ENCODE data around the gene MTCP1.
A peak's percentile ranks its signal among the peaks of the same experiment; 100 is the strongest.

MTCP1 gene

GRCh38 chrX:155031657-155032056 is 39.3 kb downstream of the MTCP1 start:
- no peak for DNase-seq
- ATAC-seq (replicated peaks) = no peak

GRCh38 chrX:155028877-155029291 is 42.1 kb downstream of the MTCP1 start:
- Mint-ChIP-seq H3K4me1 (peaks cover 9 to 27% of the 10 kb centered on the region in 2 donors), H3K27me3 (no peaks in the 10 kb centered on the region), H3K36me3 (peaks cover 3 to 4% of the 10 kb centered on the region in 2 donors), H3K27ac (peak overlapping the region; percentile 15), H3K9me3 (no peaks in the 10 kb centered on the region), H3K4me3 (peak overlapping the region in 1 of 2 donors; percentile 32)
- ATAC-seq (replicated peaks) (no peak), DNase-seq (no peak)

More at GRCh38 chrX:155031657-155032056, 39.3 kb downstream of the MTCP1 start:
- Mint-ChIP-seq H3K36me3 (peaks cover 9 to 21% of the 10 kb centered on the region in 2 donors), H3K27me3 (no peaks in the 10 kb centered on the region), H3K9me3 (peaks cover 0 to under 1% of the 10 kb centered on the region in 2 donors), H3K4me3 (no peak overlapping the region), H3K27ac (no peak overlapping the region), H3K4me1 (peaks cover 4 to 17% of the 10 kb centered on the region in 2 donors)

GRCh38 chrX:155028129-155028528 is 42.8 kb downstream of the MTCP1 start:
- ATAC-seq (replicated peaks) (no peak), DNase-seq (no peak)
- H3K27me3 Mint-ChIP-seq = no peaks in the 10 kb centered on the region
- peaks cover 3 to 4% of the 10 kb centered on the region in 2 donors for H3K36me3 Mint-ChIP-seq
- H3K4me1 Mint-ChIP-seq = peaks cover 9 to 27% of the 10 kb centered on the region in 2 donors
- peak overlapping the region; percentile 82 to 83 for H3K4me3 Mint-ChIP-seq
- no peaks in the 10 kb centered on the region for H3K9me3 Mint-ChIP-seq
- no peak overlapping the region for H3K27ac Mint-ChIP-seq

- peaks cover 9 to 27% of the 10 kb centered on the region in 2 donors for H3K4me1 Mint-ChIP-seq
- peak overlapping the region; percentile 82 to 83 for H3K4me3 Mint-ChIP-seq
- H3K27me3 Mint-ChIP-seq = no peaks in the 10 kb centered on the region
- peaks cover 3 to 4% of the 10 kb centered on the region in 2 donors for H3K36me3 Mint-ChIP-seq
- peak overlapping the region; percentile 96 for H3K27ac Mint-ChIP-seq
- H3K9me3 Mint-ChIP-seq = no peaks in the 10 kb centered on the region
- peak in 1 of 2 donors; percentile 22 for ATAC-seq (replicated peaks)
- DNase-seq = no peak
Measured at GRCh38 chrX:155027509-155028066, 43.3 kb downstream of the MTCP1 start.

- H3K4me1 Mint-ChIP-seq = peaks cover 9 to 27% of the 10 kb centered on the region in 2 donors
- H3K27ac Mint-ChIP-seq = peak within 1 kb of the TSS; percentile 96
- no peaks in the 10 kb centered on the region for H3K27me3 Mint-ChIP-seq
- peak within 1 kb of the TSS; percentile 82 to 83 for H3K4me3 Mint-ChIP-seq
- ATAC-seq (replicated peaks) = peak; percentile 89 to 91
- H3K9me3 Mint-ChIP-seq = no peaks in the 10 kb centered on the region
- DNase-seq = peak; percentile 93
- peaks cover 3 to 4% of the 10 kb centered on the region in 2 donors for H3K36me3 Mint-ChIP-seq
Measured at GRCh38 chrX:155026727-155027508, 44.0 kb downstream of the MTCP1 start, which contains the start of gene FUNDC2. Gene FUNDC2 (plus strand): TSS chrX:155026844. CDS start chrX:155026939, 95 bp downstream.

- Mint-ChIP-seq H3K9me3 (no peaks in the 10 kb centered on the region), H3K4me1 (peaks cover 9 to 22% of the 10 kb centered on the region in 2 donors), H3K36me3 (peaks cover 3 to 4% of the 10 kb centered on the region in 2 donors), H3K27me3 (no peaks in the 10 kb centered on the region), H3K27ac (peak overlapping the region; percentile 84), H3K4me3 (peak overlapping the region; percentile 77 to 82)
- ATAC-seq (replicated peaks) (no peak), DNase-seq (no peak)
Measured at GRCh38 chrX:155026420-155026726, 44.6 kb downstream of the MTCP1 start.

GRCh38 chrX:155023907-155024833 is 46.8 kb downstream of the MTCP1 start:
- Mint-ChIP-seq H3K27me3 (no peaks in the 10 kb centered on the region), H3K36me3 (no peaks in the 10 kb centered on the region), H3K4me3 (peak overlapping the region in 1 of 2 donors; percentile 68), H3K9me3 (no peaks in the 10 kb centered on the region), H3K4me1 (peaks cover 6 to 16% of the 10 kb centered on the region in 2 donors), H3K27ac (peak overlapping the region; percentile 51)
- no peak for DNase-seq
- ATAC-seq (replicated peaks) = no peak

- Mint-ChIP-seq H3K27ac (no peak within 1 kb of the TSS), H3K9me3 (no peaks in the 10 kb centered on the region), H3K27me3 (no peaks in the 10 kb centered on the region), H3K4me3 (no peak within 1 kb of the TSS), H3K4me1 (peaks cover 6 to 10% of the 10 kb centered on the region in 2 donors), H3K36me3 (no peaks in the 10 kb centered on the region)
- no peak for ATAC-seq (replicated peaks)
- no peak for DNase-seq
Measured at GRCh38 chrX:155022585-155022984, 48.4 kb downstream of the MTCP1 start, which contains the start of gene F8. Gene F8 (minus strand): TSS chrX:155022723. CDS start chrX:155022552, 171 bp downstream.

- Mint-ChIP-seq H3K36me3 (no peaks in the 10 kb centered on the region), H3K4me1 (peaks cover 6 to 10% of the 10 kb centered on the region in 2 donors), H3K27ac (no peak overlapping the region), H3K4me3 (no peak overlapping the region), H3K9me3 (no peaks in the 10 kb centered on the region), H3K27me3 (no peaks in the 10 kb centered on the region)
- DNase-seq = no peak
- no peak for ATAC-seq (replicated peaks)
Measured at GRCh38 chrX:155020591-155020990, 50.3 kb downstream of the MTCP1 start.
